IMR-90 (cell line): ENCODE measurements around the gene NKX1-1. TPM values are rescaled to one million over a fixed set of nuclear protein-coding genes. Genes with fewer than 3 reads are reported as not detected.

Experiments
- ATAC-seq: fragments of 200-7000 bp; cut with Tn5 transposase; 2 replicates; pipeline ENCODE4 v1.9.1; 2020; ENCODE audit warnings: low read depth, mild to moderate bottlenecking, moderate library complexity
- BruUV-seq: library from RNA; stranded (reverse); fragments of 400-500 nt; replicated peaks from 2 replicates; lab custom pipeline; 2021; lab: Mats Ljungman, UMichigan
- CTCF ChIA-PET: fragments of 300-600 bp; formaldehyde crosslinking; extraction: SDS; loops from one replicate; lab custom pipeline; 2021; ENCODE audit warnings: antibody characterized with exemption; lab: Yijun Ruan, JAX
- POLR2A ChIA-PET: fragments of 300-600 bp; sonication (Branson Sonifier 250); formaldehyde crosslinking; loops from one replicate; lab custom pipeline; 2022; ENCODE audit warnings: antibody characterized with exemption; ENCODE audit not compliant: unreplicated experiment; lab: Charles Lee
- DNase-seq: peaks from one replicate; pipeline ENCODE4 v3.0.0; 2013
- H2AFZ ChIP-seq: replicated peaks from 2 replicates; pipeline ENCODE3; 2013; ENCODE audit warnings: low read length, mild to moderate bottlenecking; ENCODE audit not compliant: poor library complexity
- H2AK5ac ChIP-seq: 2 replicates; pipeline ENCODE4 v1.6.1; 2013; ENCODE audit warnings: low read depth, low read length, inconsistent platforms
- H2AK9ac ChIP-seq: replicated peaks from 2 replicates; pipeline ENCODE3; 2013; ENCODE audit warnings: mild to moderate bottlenecking, low read depth, low read length, moderate library complexity; ENCODE audit not compliant: poor library complexity
- H2BK120ac ChIP-seq: 2 replicates; pipeline ENCODE4 v1.6.1; 2013; ENCODE audit warnings: low read depth, low read length, inconsistent platforms
- H2BK15ac ChIP-seq: 3 replicates; pipeline ENCODE4 v1.6.1; 2013; ENCODE audit warnings: low read depth, low read length, inconsistent platforms
- H2BK20ac ChIP-seq: 2 replicates; pipeline ENCODE4 v1.6.1; 2013; ENCODE audit warnings: low read depth, mild to moderate bottlenecking, inconsistent platforms, low read length, moderate library complexity
- H2BK5ac ChIP-seq: 2 replicates; pipeline ENCODE4 v1.6.1; 2013; ENCODE audit warnings: mild to moderate bottlenecking, low read depth, low read length, inconsistent platforms; ENCODE audit not compliant: poor library complexity, severe bottlenecking
- H3K14ac ChIP-seq: replicated peaks from 2 replicates; pipeline ENCODE4 v1.6.1; 2013; ENCODE audit warnings: low read depth, low read length, inconsistent platforms
- H3K18ac ChIP-seq: 2 replicates; pipeline ENCODE4 v1.6.1; 2013; ENCODE audit warnings: low read depth, low read length, control low read depth
- H3K23ac ChIP-seq: 2 replicates; pipeline ENCODE4 v1.6.1; 2013; ENCODE audit warnings: low read depth, low read length, inconsistent platforms
- H3K27ac ChIP-seq: 2 replicates; pipeline ENCODE4 v1.5.1; 2013; ENCODE audit warnings: mild to moderate bottlenecking, control low read depth, low read length; ENCODE audit not compliant: insufficient read depth
- H3K27me3 ChIP-seq: 2 replicates; pipeline ENCODE4 v1.6.1; 2013; ENCODE audit warnings: low read length; ENCODE audit not compliant: control insufficient read depth, insufficient read depth
- H3K36me3 ChIP-seq: 2 replicates; pipeline ENCODE4 v1.6.1; 2013; ENCODE audit warnings: low read length, mixed read lengths; ENCODE audit not compliant: control insufficient read depth, insufficient read depth
- H3K4ac ChIP-seq: 2 replicates; pipeline ENCODE4 v1.6.1; 2013; ENCODE audit warnings: low read depth, low read length, inconsistent platforms
- H3K4me1 ChIP-seq: 2 replicates; pipeline ENCODE4 v1.6.1; 2013; ENCODE audit warnings: low read length, mixed read lengths; ENCODE audit not compliant: control insufficient read depth, insufficient read depth
- H3K4me2 ChIP-seq: 2 replicates; pipeline ENCODE4 v1.6.1; 2013; ENCODE audit warnings: low read depth, mild to moderate bottlenecking, control low read depth, low read length, moderate library complexity
- H3K4me3 ChIP-seq: 2 replicates; pipeline ENCODE4 v1.5.1; 2013; ENCODE audit warnings: low read depth, mild to moderate bottlenecking, control low read depth, low read length, moderate library complexity; ENCODE audit not compliant: insufficient read depth
- H3K56ac ChIP-seq: 2 replicates; pipeline ENCODE4 v1.6.1; 2013; ENCODE audit warnings: low read length, inconsistent platforms; ENCODE audit not compliant: insufficient read depth; ENCODE audit errors: extremely low read depth
- H3K79me1 ChIP-seq, 2 experiments: 2 replicates each; pipeline ENCODE4 v1.6.1; 2013; ENCODE audit warnings: low read length in 2 of 2, inconsistent platforms in 1 of 2, low read depth in 1 of 2
- H3K9ac ChIP-seq: 2 replicates; pipeline ENCODE4 v1.6.1; 2013; ENCODE audit warnings: low read depth, low read length, control low read depth
- H3K9me1 ChIP-seq: 2 replicates; pipeline ENCODE4 v1.6.1; 2013; ENCODE audit warnings: low read length, inconsistent platforms; ENCODE audit not compliant: insufficient read depth
- H3K9me3 ChIP-seq: 2 replicates; pipeline ENCODE4 v1.6.1; 2013; ENCODE audit warnings: low read length; ENCODE audit not compliant: control insufficient read depth, insufficient read depth
- H4K20me1 ChIP-seq: 2 replicates; pipeline ENCODE4 v1.6.1; 2013; ENCODE audit warnings: low read length, inconsistent platforms; ENCODE audit not compliant: insufficient read depth
- H4K5ac ChIP-seq: 2 replicates; pipeline ENCODE4 v1.6.1; 2013; ENCODE audit warnings: mild to moderate bottlenecking, low read depth, low read length, control low read depth
- H4K8ac ChIP-seq, 2 experiments: 2 replicates each; pipeline ENCODE4 v1.6.1; 2013; ENCODE audit warnings: low read depth in 2 of 2, low read length in 2 of 2, control low read depth in 1 of 2, inconsistent platforms in 1 of 2
- H4K91ac ChIP-seq: 2 replicates; pipeline ENCODE4 v1.6.1; 2013; ENCODE audit warnings: low read depth, low read length, inconsistent platforms; ENCODE audit not compliant: insufficient read depth
- BHLHE40 ChIP-seq: fragments of 150-350 bp; IDR thresholded peaks from 2 replicates; pipeline ENCODE4 v1.6.1; 2016; ENCODE audit warnings: mild to moderate bottlenecking, low read depth, low read length
- CEBPB ChIP-seq: IDR thresholded peaks from 2 replicates; pipeline ENCODE4 v1.6.1; 2012; ENCODE audit warnings: low read depth, low read length, improper control_type of control experiment
- CHD1 ChIP-seq: IDR thresholded peaks from 2 replicates; pipeline ENCODE4 v1.6.1; 2012; ENCODE audit warnings: low read depth, low read length, improper control_type of control experiment
- CTCF ChIP-seq: conservative IDR thresholded peaks from 2 replicates; pipeline ENCODE4 v1.5.1; 2012; ENCODE audit warnings: mild to moderate bottlenecking, low read depth, low read length, improper control_type of control experiment
- ELK1 ChIP-seq: fragments of 150-350 bp; IDR thresholded peaks from 2 replicates; pipeline ENCODE4 v1.6.1; 2016; ENCODE audit warnings: low read depth, mild to moderate bottlenecking, low read length, moderate library complexity, borderline replicate concordance
- MAFK ChIP-seq: IDR thresholded peaks from 2 replicates; pipeline ENCODE4 v1.6.1; 2012; ENCODE audit warnings: low read depth, low read length, improper control_type of control experiment
- MAZ ChIP-seq: IDR thresholded peaks from 2 replicates; pipeline ENCODE4 v1.6.1; 2012; ENCODE audit warnings: low read depth, mild to moderate bottlenecking, low read length, improper control_type of control experiment, moderate library complexity, borderline replicate concordance
- MXI1 ChIP-seq: IDR thresholded peaks from 2 replicates; pipeline ENCODE4 v1.6.1; 2012; ENCODE audit warnings: low read depth, mild to moderate bottlenecking, low read length, moderate library complexity, borderline replicate concordance
- NFE2L2 ChIP-seq: fragments of 150-350 bp; IDR thresholded peaks from 2 replicates; pipeline ENCODE4 v1.6.1; 2016; ENCODE audit warnings: low read depth, mild to moderate bottlenecking, low read length
- POLR2A ChIP-seq: IDR thresholded peaks from 2 replicates; pipeline ENCODE4 v1.6.1; 2012; ENCODE audit warnings: mild to moderate bottlenecking, low read depth, low read length
- RAD21 ChIP-seq: IDR thresholded peaks from 2 replicates; pipeline ENCODE4 v1.6.1; 2012; ENCODE audit warnings: low read length, improper control_type of control experiment
- RCOR1 ChIP-seq: IDR thresholded peaks from 2 replicates; pipeline ENCODE4 v1.6.1; 2012; ENCODE audit warnings: mild to moderate bottlenecking, low read length, improper control_type of control experiment; ENCODE audit not compliant: insufficient replicate concordance
- RFX5 ChIP-seq: IDR thresholded peaks from 2 replicates; pipeline ENCODE4 v1.8.0; 2012; ENCODE audit warnings: low read depth, mild to moderate bottlenecking, low read length, moderate library complexity
- SMC3 ChIP-seq: fragments of 150-350 bp; IDR thresholded peaks from 2 replicates; pipeline ENCODE4 v1.6.1; 2016; ENCODE audit warnings: low read depth, mild to moderate bottlenecking, antibody characterized with exemption, low read length, moderate library complexity
- USF2 ChIP-seq: fragments of 150-350 bp; IDR thresholded peaks from 2 replicates; pipeline ENCODE4 v1.6.1; 2017; ENCODE audit warnings: mild to moderate bottlenecking, antibody characterized with exemption, low read length, low read depth
- WGBS, 2 experiments: methylation state at CpG; one replicate each; pipeline versions ENCODE4 v1.1.5 to v1.1.7; 2013; ENCODE audit warnings: missing lambda C conversion rate in 2 of 2; ENCODE audit not compliant: insufficient read length in 1 of 2; ENCODE audit errors: extremely low coverage in 2 of 2; 5-methylcytosine and 5-hydroxymethylcytosine counted together
- dilution Hi-C: fragments of 300-500 bp; cut with HindIII; formaldehyde crosslinking; loops from one replicate; pipeline ENCODE4 v1.14.3; 2018; ENCODE audit warnings: low sequenced_read_pairs; ENCODE audit not compliant: unreplicated experiment
- in situ Hi-C: fragments of 300-500 bp; cut with MboI; formaldehyde crosslinking; loops from 3 replicates; pipeline ENCODE4 v1.14.3; 2019; ENCODE audit warnings: low sequenced_read_pairs, inconsistent platforms, mixed read lengths
- intact Hi-C: fragments of 100-400 bp; cut with micrococcal nuclease; formaldehyde crosslinking; loops from 2 replicates; pipeline ENCODE4 v1.10.0; 2022
- polyA plus RNA-seq, 3 experiments: library from polyadenylated mRNA; depleted of rRNA; stranded (reverse); fragments of >200 nt; gene quantifications; 2 replicates each; pipeline ENCODE4 v1.2.3, GENCODE V29; 2012; ENCODE audit warnings: low replicate concordance in 1 of 3
- total RNA-seq: library from RNA; depleted of rRNA; stranded (reverse); fragments of >200 nt; gene quantifications from 2 replicates; pipeline ENCODE4 v1.2.3, GENCODE V29; 2012

NKX1-1 gene
- total and polyA plus RNA-seq, 2 of the 4 experiments (the other 2 are of a cell fraction) = not detected

GRCh38 chr4:1409491-1410425, 3.5 kb upstream of the NKX1-1 start:
- dilution Hi-C loops (no loop called here), in situ Hi-C loops (no loop called here), intact Hi-C loops (no loop called here)
- no peak overlapping the region for H2AK5ac ChIP-seq
- no peak overlapping the region for H4K91ac ChIP-seq
- H2BK15ac ChIP-seq = no peak overlapping the region
- no peak overlapping the region for H3K4me3 ChIP-seq
- POLR2A ChIA-PET = no interaction called here
- H4K5ac ChIP-seq = no peak overlapping the region
- no TSS peak for BruUV-seq
- no peaks in the 10 kb centered on the region for H3K9me1 ChIP-seq
- no peak overlapping the region for H3K4ac ChIP-seq
- no peak overlapping the region for H3K4me2 ChIP-seq
- H3K23ac ChIP-seq = no peak overlapping the region
- peaks cover 64% of the 10 kb centered on the region for H3K27me3 ChIP-seq
- no peaks in the 10 kb centered on the region for H4K20me1 ChIP-seq
- WGBS, 2 experiments = 60% methylated on average over 3 of the region's 27 CpGs; no CpG with 5 or more reads in 1 of the 2 experiments
- no peak overlapping the region for H3K9ac ChIP-seq
- no peak overlapping the region for H3K56ac ChIP-seq
- TF ChIP-seq USF2 (no peak), POLR2A (no peak), CEBPB (no peak), SMC3 (no peak), RAD21 (no peak), MXI1 (no peak), MAFK (no peak), MAZ (no peak), NFE2L2 (no peak), RCOR1 (no peak), BHLHE40 (no peak), CTCF (no peak), ELK1 (no peak), CHD1 (no peak), RFX5 (no peak)
- no peak overlapping the region for H2BK20ac ChIP-seq
- no peaks in the 10 kb centered on the region for H3K36me3 ChIP-seq
- DNase-seq (no peak), ATAC-seq (no peak)
- no peak overlapping the region for H4K8ac ChIP-seq
- no peak overlapping the region for H3K14ac ChIP-seq
- H2AK9ac ChIP-seq = no peak overlapping the region
- H3K27ac ChIP-seq = no peak overlapping the region
- no peak overlapping the region for H2AFZ ChIP-seq
- H2BK120ac ChIP-seq = no peak overlapping the region
- no peak overlapping the region for H3K18ac ChIP-seq
- no peak overlapping the region for H2BK5ac ChIP-seq
- CTCF ChIA-PET = no interaction called here
- no peaks in the 10 kb centered on the region for H3K4me1 ChIP-seq
- no peaks in the 10 kb centered on the region; the same call in 1 of the 2 replicates for H3K9me3 ChIP-seq
- H3K79me1 ChIP-seq = no peaks in the 10 kb centered on the region
